ENCODE data around the gene HMX2. TPM values are rescaled to one million over a fixed set of nuclear protein-coding genes. Genes with fewer than 3 reads are reported as not detected.
"Not testable (repeated sequence)": the region's sequence is repeated elsewhere in the genome, so short reads cannot be mapped to it uniquely, and the experiment has no call there.

The HMX2 gene
- polyA plus RNA-seq, 4 donors, result 1.3 to 2.9 (median 1.9) TPM

- DNase-seq (ENCODE audit: low read depth in 4 of 4, low spot score in 3 of 4), result no peak
Observed at GRCh38 chr10:123150271-123150985, 2.5 kb downstream of the HMX2 start.

GRCh38 chr10:123150986-123151736 lies 3.2 kb downstream of the HMX2 start:
- no peak for DNase-seq (ENCODE audit: low read depth in 4 of 4, low spot score in 3 of 4)

GRCh38 chr10:123151737-123152135 lies 3.8 kb downstream of the HMX2 start:
- no peak for DNase-seq (ENCODE audit: low read depth in 4 of 4, low spot score in 3 of 4)

GRCh38 chr10:123153486-123154091 lies 5.7 kb downstream of the HMX2 start:
- DNase-seq (ENCODE audit: low read depth in 4 of 4, low spot score in 3 of 4), result no peak

- DNase-seq (ENCODE audit: low read depth in 4 of 4, low spot score in 3 of 4), result peak; percentile 91 to 99 (median 98)
Observed at GRCh38 chr10:123154092-123154710, 6.3 kb downstream of the HMX2 start, which contains the start of gene BUB3. TSS of gene BUB3 (plus strand) at chr10:123154402. CDS start at chr10:123154918, 516 bp downstream.

- no peak for DNase-seq (ENCODE audit: low read depth in 4 of 4, low spot score in 3 of 4)
Observed at GRCh38 chr10:123154711-123155505, 7.0 kb downstream of the HMX2 start.

- DNase-seq (ENCODE audit: low read depth in 4 of 4, low spot score in 3 of 4), result no peak
Observed at GRCh38 chr10:123156078-123156477, 8.1 kb downstream of the HMX2 start.

- DNase-seq (ENCODE audit: low read depth in 4 of 4, low spot score in 3 of 4), result no peak
Observed at GRCh38 chr10:123157210-123157609, 9.3 kb downstream of the HMX2 start.

GRCh38 chr10:123158682-123159081 lies 10.7 kb downstream of the HMX2 start:
- DNase-seq (ENCODE audit: low read depth in 4 of 4, low spot score in 3 of 4), result no peak

- DNase-seq (ENCODE audit: low read depth in 4 of 4, low spot score in 3 of 4), result no peak
Observed at GRCh38 chr10:123160311-123160980, 12.5 kb downstream of the HMX2 start.

- DNase-seq (ENCODE audit: low read depth in 4 of 4, low spot score in 3 of 4), result no peak
Observed at GRCh38 chr10:123164319-123164718, 16.4 kb downstream of the HMX2 start.

GRCh38 chr10:123165445-123166072 lies 17.6 kb downstream of the HMX2 start:
- no peak for DNase-seq (ENCODE audit: low read depth in 4 of 4, low spot score in 3 of 4)

- no peak for DNase-seq (ENCODE audit: low read depth in 4 of 4, low spot score in 3 of 4)
Observed at GRCh38 chr10:123166618-123167017, 18.7 kb downstream of the HMX2 start.

GRCh38 chr10:123170961-123171360 lies 23.0 kb downstream of the HMX2 start:
- DNase-seq (ENCODE audit: low read depth in 4 of 4, low spot score in 3 of 4), result no peak

- DNase-seq (ENCODE audit: low read depth in 4 of 4, low spot score in 3 of 4), result not testable (repeated sequence)
Observed at GRCh38 chr10:123171616-123172015, 23.7 kb downstream of the HMX2 start.

GRCh38 chr10:123175389-123176387 lies 27.8 kb downstream of the HMX2 start:
- DNase-seq (ENCODE audit: low read depth in 4 of 4, low spot score in 3 of 4), result no peak

- not testable (repeated sequence) for DNase-seq (ENCODE audit: low read depth in 4 of 4, low spot score in 3 of 4)
Observed at GRCh38 chr10:123178390-123178789, 30.5 kb downstream of the HMX2 start.
